ENCODE measurements around the gene PDE4A. TPM values are rescaled to one million over a fixed set of nuclear protein-coding genes. Genes with fewer than 3 reads are reported as not detected.

Gene PDE4A
- total RNA-seq, 1 experiment from 2014 or later = 3.1 TPM

DNA sequence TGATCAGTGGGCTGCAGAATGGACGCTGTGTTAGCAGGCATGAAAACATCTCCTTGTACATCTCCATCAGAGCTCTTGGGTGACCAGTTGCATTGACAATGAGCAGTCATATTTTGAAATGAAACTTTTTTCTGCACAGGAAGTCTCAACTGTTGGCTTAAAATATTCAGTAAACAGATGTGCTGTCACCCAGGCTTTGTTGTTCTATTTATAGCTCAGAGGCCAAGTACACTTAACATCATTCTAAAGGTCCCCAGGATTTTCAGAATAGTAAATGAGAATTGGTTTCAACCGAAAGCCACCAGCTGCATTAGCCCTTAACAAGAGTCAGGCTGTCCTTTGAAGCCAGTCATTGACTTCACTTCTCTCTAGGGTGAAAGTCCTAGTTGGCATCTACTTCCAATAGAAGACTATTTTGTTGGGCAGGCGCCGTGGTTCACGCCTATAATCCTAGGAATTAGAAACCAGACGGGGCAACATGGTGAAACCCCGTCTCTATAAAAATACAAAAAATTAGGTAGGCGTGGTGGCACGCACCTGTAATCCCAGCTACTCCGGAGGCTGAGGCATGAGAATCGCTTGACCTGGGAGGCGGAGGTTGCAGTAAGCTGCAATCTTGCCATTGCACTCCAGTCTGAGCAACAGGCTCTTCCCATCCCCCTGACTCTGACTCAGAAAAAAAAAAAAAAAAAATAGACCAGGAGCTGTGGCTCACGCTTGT lies 7.9 kb upstream of the PDE4A start:
- DNase-seq = no peak
- no peak for TF ChIP-seq EZH2phosphoT487 (IDR thresholded peaks at IDR 0.05; ENCODE audit: borderline replicate concordance, low read length)
- no peak for TF ChIP-seq EZH2 (IDR thresholded peaks at IDR 0.05; ENCODE audit: low read length, unreplicated experiment)
- TF ChIP-seq, protein P1, sequence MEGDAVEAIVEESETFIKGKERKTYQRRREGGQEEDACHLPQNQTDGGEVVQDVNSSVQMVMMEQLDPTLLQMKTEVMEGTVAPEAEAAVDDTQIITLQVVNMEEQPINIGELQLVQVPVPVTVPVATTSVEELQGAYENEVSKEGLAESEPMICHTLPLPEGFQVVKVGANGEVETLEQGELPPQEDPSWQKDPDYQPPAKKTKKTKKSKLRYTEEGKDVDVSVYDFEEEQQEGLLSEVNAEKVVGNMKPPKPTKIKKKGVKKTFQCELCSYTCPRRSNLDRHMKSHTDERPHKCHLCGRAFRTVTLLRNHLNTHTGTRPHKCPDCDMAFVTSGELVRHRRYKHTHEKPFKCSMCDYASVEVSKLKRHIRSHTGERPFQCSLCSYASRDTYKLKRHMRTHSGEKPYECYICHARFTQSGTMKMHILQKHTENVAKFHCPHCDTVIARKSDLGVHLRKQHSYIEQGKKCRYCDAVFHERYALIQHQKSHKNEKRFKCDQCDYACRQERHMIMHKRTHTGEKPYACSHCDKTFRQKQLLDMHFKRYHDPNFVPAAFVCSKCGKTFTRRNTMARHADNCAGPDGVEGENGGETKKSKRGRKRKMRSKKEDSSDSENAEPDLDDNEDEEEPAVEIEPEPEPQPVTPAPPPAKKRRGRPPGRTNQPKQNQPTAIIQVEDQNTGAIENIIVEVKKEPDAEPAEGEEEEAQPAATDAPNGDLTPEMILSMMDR (conservative IDR thresholded peaks at IDR 0.05; ENCODE audit: low read depth, low read length) = no peak
- ChIA-PET CTCF (interaction anchor here (1.1 kb wide), 1 partner anchor 9 kb away, joined by 9 read pairs; the partner anchor contains the start of gene CDC37), POLR2A (ENCODE audit: unreplicated experiment) (no interaction called here)
- Histone ChIP-seq H3K27me3 (ENCODE audit: low read length) (peaks cover 5% of the 10 kb centered on the region), H3K27ac (ENCODE audit: low read length) (no peak overlapping the region), H3K4me1 (ENCODE audit: insufficient read depth, low read length) (peaks cover 6% of the 10 kb centered on the region; the same call in 1 of the 2 replicates), H3K9me3 (ENCODE audit: low read length) (no peaks in the 10 kb centered on the region), H3K9ac (ENCODE audit: low read length) (no peak overlapping the region), H2AFZ (ENCODE audit: low read length) (no peak overlapping the region), H3K79me2 (ENCODE audit: low read length) (no peaks in the 10 kb centered on the region), H3K4me3 (ENCODE audit: low read length) (no peak overlapping the region), H3K4me2 (ENCODE audit: low read length) (no peak overlapping the region), H3F3A (ENCODE audit: low read length, unreplicated experiment) (no peaks in the 10 kb centered on the region), H3K36me3 (ENCODE audit: low read depth, low read length) (no peaks in the 10 kb centered on the region), H3K9me2 (replicated peaks; ENCODE audit: low read length) (no peaks in the 10 kb centered on the region), H4K20me1 (ENCODE audit: low read length) (no peaks in the 10 kb centered on the region)
- intact Hi-C loops (cut with micrococcal nuclease) = no loop called here
- no peak for ATAC-seq
- no TSS peak for BruUV-seq (replicated peaks)

DNA sequence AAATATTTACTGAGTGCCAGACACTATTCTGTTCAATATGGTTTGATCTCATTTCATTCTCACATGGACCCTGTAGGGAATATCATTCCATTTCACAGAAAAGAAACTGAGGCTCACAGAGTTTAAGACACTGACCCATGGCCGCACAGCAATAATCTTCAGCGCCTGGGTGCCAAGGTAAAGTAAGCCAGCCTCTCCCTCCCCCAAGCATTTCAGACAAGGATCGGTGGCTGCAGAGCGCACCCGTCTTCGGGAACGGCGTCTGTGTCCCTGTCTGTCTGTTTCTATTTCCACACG lies 4.3 kb upstream of the PDE4A start:
- H3K9me3 ChIP-seq (ENCODE audit: low read length) = no peaks in the 10 kb centered on the region
- H3K9ac ChIP-seq (ENCODE audit: low read length) = peak overlapping the region; percentile 57
- H3K9me2 ChIP-seq (replicated peaks; ENCODE audit: low read length) = no peaks in the 10 kb centered on the region
- H3K79me2 ChIP-seq (ENCODE audit: low read length) = no peaks in the 10 kb centered on the region
- H3K27me3 ChIP-seq (ENCODE audit: low read length) = peaks cover 39% of the 10 kb centered on the region
- ChIA-PET CTCF (interaction anchor here (0.6 to 1.1 kb wide), 4 partner anchors 15 to 186 kb away, joined by 3 to 5 read pairs (median 3); no protein-coding TSS in a partner anchor), POLR2A (ENCODE audit: unreplicated experiment) (no interaction called here)
- no peak for DNase-seq
- H4K20me1 ChIP-seq (ENCODE audit: low read length) = no peaks in the 10 kb centered on the region
- no peaks in the 10 kb centered on the region for H3F3A ChIP-seq (ENCODE audit: low read length, unreplicated experiment)
- peak overlapping the region; percentile 99 for H2AFZ ChIP-seq (ENCODE audit: low read length)
- H3K4me1 ChIP-seq (ENCODE audit: insufficient read depth, low read length) = peaks cover 28% of the 10 kb centered on the region
- intact Hi-C loops (cut with micrococcal nuclease) = no loop called here
- peak overlapping the region; percentile 72 for H3K4me3 ChIP-seq (ENCODE audit: low read length)
- no peak overlapping the region for H3K27ac ChIP-seq (ENCODE audit: low read length)
- no TSS peak for BruUV-seq (replicated peaks)
- ATAC-seq = no peak; the same call in 1 of the 2 replicates
- TF ChIP-seq, protein P1 (conservative IDR thresholded peaks at IDR 0.05; ENCODE audit: low read depth, low read length) = no peak
- TF ChIP-seq EZH2phosphoT487 (IDR thresholded peaks at IDR 0.05; ENCODE audit: borderline replicate concordance, low read length) = no peak
- TF ChIP-seq EZH2 (IDR thresholded peaks at IDR 0.05; ENCODE audit: low read length, unreplicated experiment) = no peak
- H3K36me3 ChIP-seq (ENCODE audit: low read depth, low read length) = no peaks in the 10 kb centered on the region
- peak overlapping the region; percentile 94 for H3K4me2 ChIP-seq (ENCODE audit: low read length)
